C1 segment of cervical spinal cord (tissue), 14 donors: Measurements from ENCODE around the gene BAG3.

Source experiments
- DNase-seq, 14 donors: peaks; one replicate each; lab custom pipeline; 2025; lab: John Stamatoyannopoulos, UW

The BAG3 gene

GRCh38 chr10:119665901-119666708 lies 14.9 kb downstream of the BAG3 start:
- no peak for DNase-seq

GRCh38 chr10:119666709-119667004 lies 15.5 kb downstream of the BAG3 start:
- no peak for DNase-seq

GRCh38 chr10:119667562-119668328 lies 16.6 kb downstream of the BAG3 start:
- DNase-seq = peak in 4 of 14 donors; percentile 12 to 73 (median 25)

GRCh38 chr10:119668461-119668860 lies 17.3 kb downstream of the BAG3 start:
- no peak for DNase-seq

GRCh38 chr10:119669331-119669730 lies 18.2 kb downstream of the BAG3 start:
- DNase-seq = no peak

- DNase-seq = peak in 2 of 14 donors; percentile 30 to 86
Measured at GRCh38 chr10:119669975-119670640, 18.9 kb downstream of the BAG3 start.

GRCh38 chr10:119670717-119671116 lies 19.5 kb downstream of the BAG3 start:
- no peak for DNase-seq

- DNase-seq = no peak
Measured at GRCh38 chr10:119671381-119671780, 20.2 kb downstream of the BAG3 start.

GRCh38 chr10:119672291-119672690 lies 21.1 kb downstream of the BAG3 start:
- no peak for DNase-seq

GRCh38 chr10:119673271-119673670 lies 22.1 kb downstream of the BAG3 start:
- DNase-seq = no peak

GRCh38 chr10:119675483-119676170 lies 24.4 kb downstream of the BAG3 start:
- DNase-seq = no peak

- no peak for DNase-seq
Measured at GRCh38 chr10:119677126-119677525, 25.9 kb downstream of the BAG3 start.

GRCh38 chr10:119677904-119678755 lies 26.9 kb downstream of the BAG3 start:
- DNase-seq = no peak

- no peak for DNase-seq
Measured at GRCh38 chr10:119679480-119679829, 28.3 kb downstream of the BAG3 start.

GRCh38 chr10:119680050-119680449 lies 28.9 kb downstream of the BAG3 start:
- DNase-seq = no peak

GRCh38 chr10:119680650-119681081 lies 29.5 kb downstream of the BAG3 start:
- DNase-seq = no peak

GRCh38 chr10:119686465-119687191 lies 35.4 kb downstream of the BAG3 start:
- peak in 12 of 14 donors; percentile 39 to 78 (median 64) for DNase-seq

- peak in 3 of 14 donors; percentile 13 to 37 (median 28) for DNase-seq
Measured at GRCh38 chr10:119687192-119688032, 36.2 kb downstream of the BAG3 start.

GRCh38 chr10:119688033-119688508 lies 36.9 kb downstream of the BAG3 start:
- DNase-seq = no peak
